ENCODE results near the gene LEFTY2.
"Not testable (repeated sequence)": the region's sequence is repeated elsewhere in the genome, so short reads cannot be mapped to it uniquely, and the experiment has no call there.

LEFTY2 gene

DNA sequence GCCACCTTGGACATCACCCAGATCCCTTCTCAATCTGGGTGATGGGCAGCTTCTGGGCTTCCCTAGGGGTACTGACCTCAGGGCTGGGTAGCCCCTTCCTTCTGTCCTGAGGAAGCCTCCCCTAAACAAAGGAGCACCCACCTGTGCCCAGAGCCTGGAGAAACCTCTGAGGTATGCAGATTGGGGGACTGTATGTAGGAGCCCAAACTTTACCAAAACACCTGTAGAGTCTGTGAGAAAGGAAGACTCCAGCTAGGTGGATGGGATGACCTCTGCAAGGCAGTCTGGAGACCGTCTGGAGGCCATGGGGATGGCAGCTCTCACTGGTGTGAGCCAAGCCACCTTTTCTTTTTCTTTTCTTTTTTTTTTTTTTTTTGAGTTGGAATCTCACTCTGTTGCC, 13.7 kb upstream of the LEFTY2 start:
- no peak for DNase-seq (ENCODE audit: low read depth, low spot score)

DNA sequence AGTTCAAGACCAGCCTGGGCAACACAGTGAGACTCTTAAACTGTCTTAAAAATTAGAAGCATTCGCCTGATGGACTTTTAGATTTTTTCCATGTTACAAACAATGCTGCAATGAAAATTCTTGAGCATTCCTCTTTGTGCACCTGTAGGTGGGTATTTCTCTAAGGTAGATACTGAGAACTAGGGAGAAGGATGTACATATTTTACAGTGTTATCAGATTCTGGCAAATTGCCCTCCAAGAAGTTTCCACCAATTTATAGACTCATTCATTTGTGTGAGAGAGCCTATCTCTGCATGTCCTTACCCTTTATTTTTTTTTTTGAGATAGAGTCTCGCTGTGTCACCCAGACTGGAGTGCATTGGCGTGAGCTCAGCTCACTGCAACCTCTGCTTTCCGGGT, 12.3 kb upstream of the LEFTY2 start:
- DNase-seq (ENCODE audit: low read depth, low spot score), result no peak

DNA sequence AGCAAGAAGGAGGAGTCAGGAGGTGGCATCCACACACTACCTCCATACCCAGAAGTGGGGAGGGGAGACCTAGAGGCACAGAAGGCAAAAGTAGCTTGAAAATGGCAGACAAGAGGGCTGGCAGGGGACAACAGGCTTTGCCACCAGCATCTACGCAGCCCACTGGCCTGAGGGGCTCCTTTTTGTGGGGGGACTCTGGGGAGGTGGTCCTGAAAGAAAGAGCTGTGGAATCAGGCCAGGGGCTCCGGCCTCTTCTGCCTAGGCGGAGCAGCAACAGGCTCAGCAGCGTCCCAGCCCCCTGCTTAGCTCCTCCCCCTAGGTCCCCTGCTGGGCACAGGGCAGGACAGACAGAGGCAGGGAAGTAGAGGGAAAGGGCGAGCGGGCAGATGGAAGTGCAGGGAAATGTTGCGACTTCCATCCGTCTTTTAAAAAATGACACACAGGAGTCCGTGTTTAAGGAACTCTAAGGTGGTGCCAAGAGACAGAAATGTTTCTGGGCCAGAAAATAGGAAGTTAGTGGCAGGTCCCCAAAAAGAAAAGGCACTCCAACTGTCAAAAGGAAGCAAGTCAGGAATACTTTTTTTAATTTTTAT, 10.0 kb upstream of the LEFTY2 start:
- DNase-seq (ENCODE audit: low read depth, low spot score), result no peak

DNA sequence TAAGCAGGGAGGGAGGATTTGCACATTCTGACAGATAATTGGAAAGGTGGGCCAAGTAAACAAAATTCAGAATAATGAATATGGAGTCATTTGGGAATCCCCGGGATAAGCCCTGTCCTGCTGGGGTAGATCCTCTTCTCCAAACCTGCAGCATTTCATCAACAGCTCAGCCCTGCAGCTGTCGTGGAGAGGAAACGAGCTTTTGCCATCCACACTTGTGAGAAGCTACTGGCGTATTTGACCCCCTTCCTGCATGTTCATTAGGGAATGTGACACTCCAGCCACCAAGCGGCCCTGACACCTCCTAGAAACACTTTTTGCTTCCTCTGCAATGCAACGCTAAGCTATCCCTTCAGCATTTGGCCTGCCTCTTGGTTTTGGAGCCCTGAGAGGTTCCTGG, 8.0 kb upstream of the LEFTY2 start:
- no peak for DNase-seq (ENCODE audit: low read depth, low spot score)

DNA sequence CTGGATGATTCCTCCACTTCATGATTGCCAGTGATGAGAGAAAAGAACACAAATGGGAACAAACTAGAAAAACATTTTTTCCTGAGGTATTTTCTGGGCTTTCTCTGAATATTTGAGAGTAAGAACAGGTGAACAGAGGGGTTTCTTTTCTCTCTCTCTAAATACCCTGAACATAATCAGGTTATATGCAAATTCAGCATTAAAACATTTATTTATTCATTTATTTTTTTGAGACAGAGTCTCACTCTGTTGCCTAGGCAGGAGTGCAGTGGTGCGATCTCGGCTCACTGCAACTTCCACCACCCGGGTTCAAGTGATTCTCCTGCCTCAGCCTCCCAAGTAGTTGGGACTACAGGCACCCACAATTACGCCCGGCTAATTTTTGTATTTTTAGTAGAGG, 5.8 kb upstream of the LEFTY2 start:
- no peak for DNase-seq (ENCODE audit: low read depth, low spot score)

DNA sequence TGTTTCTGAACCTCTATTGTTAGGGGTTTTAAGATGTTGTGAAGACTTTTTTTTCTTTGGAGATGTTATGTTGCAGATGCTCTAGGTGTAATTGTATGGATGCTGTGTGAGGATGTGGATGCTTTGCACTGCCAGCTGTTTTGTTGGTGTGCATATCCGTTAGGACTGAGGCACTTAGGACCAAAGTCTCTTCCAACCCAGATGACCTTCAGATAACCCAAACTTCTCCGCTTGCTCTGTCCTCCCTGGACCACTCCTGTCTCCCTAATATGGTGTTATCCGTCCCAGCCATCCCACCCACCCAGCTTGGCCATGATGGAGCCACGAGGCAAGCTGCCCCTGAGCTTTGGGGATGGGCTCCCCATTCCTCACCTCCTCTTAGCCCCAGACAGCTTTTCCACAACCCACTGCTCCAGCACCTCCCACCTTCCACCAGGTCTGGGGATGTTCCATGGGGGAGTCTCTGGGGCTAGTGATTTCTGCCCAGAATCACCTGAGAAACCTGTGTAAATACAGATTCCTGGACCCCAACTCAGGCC, 5.1 kb upstream of the LEFTY2 start:
- DNase-seq (ENCODE audit: low read depth, low spot score), result no peak

DNA sequence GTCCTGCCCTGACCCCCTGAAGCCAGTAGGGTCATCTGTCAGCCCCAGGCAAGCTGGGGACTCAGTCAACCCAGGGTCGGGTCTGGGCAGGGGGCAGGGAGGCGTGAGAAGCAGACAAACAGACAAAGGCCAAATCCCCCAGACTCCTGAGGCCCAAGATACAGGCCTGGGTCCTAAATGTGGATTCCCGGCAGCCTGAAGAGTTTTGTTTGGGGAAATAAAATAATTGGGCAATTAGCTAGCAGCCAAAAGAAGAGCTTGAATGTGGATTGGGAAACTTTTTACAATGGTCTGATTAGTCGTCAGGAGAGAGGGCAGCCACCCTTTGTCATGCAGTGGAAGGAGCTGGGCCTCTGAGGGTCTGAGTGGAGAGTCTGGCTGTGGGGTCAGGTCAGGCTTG, 4.5 kb upstream of the LEFTY2 start:
- no peak for DNase-seq (ENCODE audit: low read depth, low spot score)

DNA sequence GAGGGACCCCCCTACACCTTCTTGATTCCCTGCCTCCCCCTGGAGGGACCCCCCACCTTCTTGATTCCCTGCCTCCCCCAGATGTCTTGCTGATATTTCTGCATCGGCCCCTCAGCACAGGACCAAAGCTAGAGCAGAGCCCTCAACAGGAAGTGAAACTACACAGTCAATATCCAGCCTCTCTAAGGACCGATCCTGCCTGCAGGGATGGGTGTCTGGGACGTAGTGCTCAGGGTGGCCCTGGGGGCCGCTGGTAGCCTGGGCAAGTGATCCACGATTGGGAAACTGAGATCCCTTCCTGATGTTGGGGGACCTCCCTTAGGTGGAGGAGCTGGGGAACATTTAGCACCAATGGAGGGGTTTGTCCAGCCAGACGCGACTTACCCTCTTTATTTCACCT, 3.9 kb upstream of the LEFTY2 start:
- no peak for DNase-seq (ENCODE audit: low read depth, low spot score)

DNA sequence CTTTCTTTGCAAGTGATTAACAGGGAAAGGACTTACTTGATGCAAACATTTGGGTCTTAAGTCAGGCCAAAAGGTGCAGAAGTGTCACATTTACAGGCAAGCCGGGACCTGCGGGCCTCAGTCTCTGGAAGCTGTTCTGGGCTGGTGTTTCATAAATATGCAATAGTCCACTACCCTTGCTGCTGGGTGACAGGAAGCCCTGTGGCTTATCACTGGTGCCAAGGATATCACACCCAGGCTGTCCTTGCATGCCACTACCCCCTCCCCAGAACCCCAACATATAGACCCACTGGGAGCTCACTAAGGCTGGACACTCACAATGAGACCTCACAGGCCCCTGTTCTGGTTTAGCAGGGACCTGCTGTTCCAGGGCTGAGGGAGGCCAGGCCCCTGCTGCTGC, 3.4 kb upstream of the LEFTY2 start:
- no peak for DNase-seq (ENCODE audit: low read depth, low spot score)

DNA sequence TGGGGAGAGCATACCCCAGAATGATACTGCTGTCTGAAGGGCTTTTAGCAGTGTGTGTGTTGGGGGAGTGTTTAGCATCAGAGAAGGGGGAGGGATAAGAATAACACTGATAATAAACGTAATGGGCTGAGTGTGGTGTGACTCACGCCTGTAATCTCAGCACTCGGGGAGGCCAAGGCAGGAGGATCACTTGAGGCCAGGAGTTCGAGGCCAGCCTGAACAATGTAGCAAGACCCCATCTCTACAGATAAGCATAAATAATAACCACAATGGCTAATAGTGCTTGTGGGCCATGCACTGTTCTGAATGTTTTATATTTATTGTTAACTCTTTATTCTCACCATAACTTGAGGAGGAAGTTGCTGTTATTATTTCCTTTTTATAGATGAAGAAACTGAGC, 2.6 kb upstream of the LEFTY2 start:
- no peak for DNase-seq (ENCODE audit: low read depth, low spot score)

DNA sequence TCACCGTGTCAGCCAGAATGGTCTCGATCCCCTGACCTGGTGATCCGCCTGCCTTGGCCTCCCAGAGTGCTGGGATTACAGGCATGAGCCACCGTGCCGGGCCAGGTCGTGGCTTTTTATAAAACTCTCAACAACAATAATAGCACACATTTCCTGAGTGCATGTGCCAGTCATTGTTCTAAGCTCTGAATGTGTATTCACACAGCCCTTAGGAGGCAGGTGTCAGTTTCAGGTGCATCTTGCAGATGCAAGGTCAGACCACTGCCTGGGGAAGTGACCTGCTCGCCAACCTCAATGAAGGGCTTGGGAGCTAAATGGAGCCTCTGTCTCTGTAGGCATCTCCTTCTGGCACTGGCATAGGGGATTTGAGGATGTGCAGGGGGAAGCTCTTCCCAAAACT, 1.6 kb upstream of the LEFTY2 start:
- DNase-seq (ENCODE audit: low read depth, low spot score), result no peak

DNA sequence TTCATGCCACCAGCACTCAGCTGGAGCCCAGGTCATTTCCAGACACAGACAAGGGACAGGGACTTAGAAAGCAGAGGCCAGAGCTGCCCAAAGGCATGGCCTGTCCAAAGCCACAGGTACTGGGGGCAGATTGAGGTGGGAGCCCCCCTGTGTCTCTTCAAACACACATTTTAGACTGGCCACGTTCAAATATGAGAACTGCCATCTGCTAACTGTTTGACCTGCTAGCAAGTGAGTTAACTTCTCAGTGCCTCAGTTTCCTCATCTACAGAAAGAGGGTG, 862 bp upstream of the LEFTY2 start:
- no peak for DNase-seq (ENCODE audit: low read depth, low spot score)

DNA sequence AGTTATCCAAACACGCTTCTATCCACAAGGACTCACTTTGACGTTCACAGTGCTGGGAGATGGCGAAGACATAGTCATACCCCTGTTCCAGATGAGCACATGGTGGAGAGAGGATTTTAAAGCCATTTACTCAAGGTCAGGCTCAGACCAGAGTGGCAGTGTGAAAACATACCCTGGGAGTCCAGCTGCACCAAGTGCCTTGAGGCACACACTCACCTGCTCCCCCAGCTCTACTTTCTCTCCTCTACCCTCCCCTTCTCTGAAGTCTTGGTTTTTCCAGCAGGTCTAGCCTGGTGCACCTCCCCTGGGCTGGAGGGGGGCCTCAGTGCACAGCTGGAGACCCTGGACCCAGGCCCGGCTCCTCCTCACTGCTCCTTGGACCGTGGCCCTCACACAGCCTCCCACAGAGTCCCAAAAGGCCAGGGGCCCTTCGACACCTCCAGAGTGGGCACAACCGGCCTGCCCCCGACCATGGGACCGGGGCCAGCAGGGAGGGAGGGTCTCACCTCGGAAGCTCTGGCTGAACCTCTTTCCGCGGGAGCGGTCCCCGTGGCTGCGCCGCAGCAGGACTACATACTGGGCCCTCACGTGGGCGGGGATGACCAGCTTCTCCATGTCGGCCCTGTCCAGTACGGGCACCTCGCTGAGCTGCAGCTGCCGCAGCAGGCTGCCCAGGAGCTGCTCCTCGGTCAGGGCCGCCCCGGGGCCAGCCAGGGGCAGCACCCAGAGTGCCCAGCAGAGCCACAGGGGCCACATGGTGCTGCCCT, 452 bp downstream of the LEFTY2 start:
- DNase-seq (ENCODE audit: low read depth, low spot score), result no peak

DNA sequence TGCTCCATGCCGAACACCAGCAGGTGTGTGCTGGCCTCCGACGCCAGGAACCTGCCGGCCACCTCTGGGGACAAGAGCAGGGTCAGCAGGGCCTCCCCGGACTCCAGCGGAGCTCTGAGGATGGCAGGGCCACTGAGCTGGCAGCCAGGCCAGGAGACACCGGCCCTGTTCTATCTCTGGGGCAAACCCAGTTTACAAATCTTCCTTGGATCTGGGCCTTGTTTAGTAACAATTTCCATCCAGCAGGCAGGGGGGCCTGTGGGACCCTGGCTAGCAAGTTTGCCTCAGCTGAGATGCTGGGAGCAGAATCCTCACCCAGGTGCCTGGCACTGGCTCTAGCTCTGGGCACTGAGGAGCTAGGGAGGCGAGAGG, 1.1 kb downstream of the LEFTY2 start:
- DNase-seq (ENCODE audit: low read depth, low spot score), result not testable (repeated sequence)

DNA sequence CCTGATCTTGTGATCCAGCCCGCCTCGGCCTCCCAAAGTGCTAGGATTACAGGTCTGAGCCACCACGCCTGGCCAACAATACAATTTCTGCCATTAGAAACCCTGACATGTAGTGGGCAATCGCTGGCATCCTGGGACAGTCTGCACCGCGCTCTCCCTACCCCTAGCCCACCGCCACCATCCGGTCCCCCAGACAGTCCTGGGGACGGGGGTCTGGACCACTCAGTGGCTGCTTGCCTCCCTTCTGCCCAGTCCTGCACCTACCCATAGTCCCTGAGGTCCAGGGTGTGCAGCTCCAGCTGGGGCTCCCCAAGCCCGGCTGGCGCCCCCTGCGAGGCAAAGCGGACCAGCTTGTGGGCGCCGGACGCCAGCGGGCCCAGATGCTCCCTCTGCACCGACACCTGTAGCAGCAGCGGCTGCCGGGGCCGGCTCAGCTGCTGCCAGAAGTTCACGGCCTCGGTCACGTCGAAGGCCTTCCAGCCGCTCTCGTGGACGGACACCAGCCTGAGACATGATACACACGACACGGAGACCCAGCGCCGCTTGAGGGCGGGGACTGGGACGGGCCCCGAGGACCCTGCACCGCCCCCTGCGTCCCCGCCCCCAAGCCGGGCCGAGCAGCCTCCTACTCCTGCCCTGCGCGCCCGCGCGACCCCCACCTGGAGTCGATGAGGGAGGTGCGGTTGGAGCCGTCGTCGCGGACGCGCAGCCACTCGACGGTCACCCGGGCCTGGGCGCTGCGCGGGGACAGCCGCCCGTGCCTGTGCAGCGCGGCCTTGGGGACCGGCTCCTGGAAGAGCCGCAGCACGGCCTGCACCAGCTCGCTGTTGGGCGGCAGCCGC, 1.7 kb downstream of the LEFTY2 start:
- DNase-seq (ENCODE audit: low read depth, low spot score), result not testable (repeated sequence)

DNA sequence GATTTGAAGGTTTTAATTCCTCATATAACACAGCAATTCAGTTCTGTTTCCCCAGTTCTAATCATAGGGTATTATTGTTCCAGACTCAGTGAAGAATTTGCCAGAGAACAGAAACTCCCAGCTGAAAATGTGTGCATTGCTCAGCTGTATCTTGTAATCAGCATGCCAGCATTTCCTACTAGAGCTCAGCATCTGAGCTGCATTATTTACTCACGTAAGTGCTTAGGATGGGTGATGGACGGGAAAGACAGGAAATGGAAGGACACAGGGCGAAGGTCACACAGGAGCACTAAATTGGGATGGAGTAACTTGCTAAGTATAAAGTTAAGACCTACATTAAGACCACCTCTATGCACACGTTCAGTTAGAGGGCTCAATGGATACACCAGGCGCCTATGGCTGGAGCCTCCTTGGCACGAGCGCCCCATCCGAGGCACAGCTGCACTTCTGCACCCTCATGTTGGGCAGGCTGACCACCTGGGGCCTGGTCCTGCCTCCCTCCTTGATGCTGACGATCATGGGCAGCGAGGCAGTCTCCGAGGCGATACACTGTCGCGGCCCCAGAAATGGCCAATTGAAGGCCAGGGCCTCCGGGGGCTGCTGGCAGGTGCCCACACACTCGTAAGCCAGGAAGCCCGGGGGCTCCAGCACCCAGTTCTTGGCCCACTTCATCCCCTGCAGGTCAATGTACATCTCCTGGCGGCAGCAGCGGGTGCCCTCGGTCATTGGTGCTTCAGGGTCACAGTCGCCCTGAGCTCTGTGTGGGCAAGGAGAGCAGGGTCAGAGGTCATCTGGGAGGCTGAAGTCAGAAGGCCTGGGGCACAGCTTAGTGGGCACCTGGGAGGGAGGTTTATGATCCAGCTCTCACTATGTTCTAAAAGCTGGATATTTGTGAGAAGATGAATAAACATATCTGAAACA, 3.7 kb downstream of the LEFTY2 start:
- DNase-seq (ENCODE audit: low read depth, low spot score), result no peak

DNA sequence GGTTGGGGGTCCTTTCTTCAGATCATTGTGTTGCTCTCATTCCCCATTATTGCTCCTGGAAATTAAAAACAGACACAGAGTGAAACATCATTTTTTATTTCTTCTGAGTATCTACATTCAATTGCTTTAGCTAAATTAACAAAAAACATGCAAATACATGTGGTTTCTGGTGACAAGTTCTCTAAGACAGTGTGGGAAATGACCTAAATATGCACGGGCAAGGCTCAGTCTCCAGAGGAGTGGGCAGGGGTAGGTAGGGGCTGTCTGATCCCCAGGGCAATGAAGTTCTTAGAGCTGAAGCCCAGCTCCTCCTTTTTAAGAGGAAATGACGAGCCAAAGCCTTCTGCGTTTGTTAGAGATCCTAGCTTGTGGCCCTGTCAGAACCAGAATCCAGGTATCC, 4.5 kb downstream of the LEFTY2 start:
- DNase-seq (ENCODE audit: low read depth, low spot score), result no peak

DNA sequence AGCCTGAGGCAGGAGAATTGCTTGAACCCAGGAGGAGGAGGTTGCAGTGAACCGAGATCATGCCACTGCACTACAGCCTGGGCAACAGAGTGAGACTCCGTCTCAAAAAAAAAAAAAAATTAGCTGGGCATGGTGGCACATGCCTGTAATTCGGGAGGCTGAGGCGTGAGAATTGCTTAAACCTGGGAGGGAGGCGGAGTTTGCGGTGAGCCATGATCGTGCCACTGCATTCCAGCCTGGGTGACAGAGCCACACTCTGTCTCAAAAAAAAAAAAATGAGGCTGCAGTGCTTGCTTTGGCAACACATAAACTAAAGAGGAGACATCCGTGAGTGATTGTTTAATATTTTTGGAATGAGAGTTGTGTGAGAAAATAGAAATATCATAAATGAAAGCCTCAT, 4.9 kb downstream of the LEFTY2 start:
- DNase-seq (ENCODE audit: low read depth, low spot score), result not testable (repeated sequence)

DNA sequence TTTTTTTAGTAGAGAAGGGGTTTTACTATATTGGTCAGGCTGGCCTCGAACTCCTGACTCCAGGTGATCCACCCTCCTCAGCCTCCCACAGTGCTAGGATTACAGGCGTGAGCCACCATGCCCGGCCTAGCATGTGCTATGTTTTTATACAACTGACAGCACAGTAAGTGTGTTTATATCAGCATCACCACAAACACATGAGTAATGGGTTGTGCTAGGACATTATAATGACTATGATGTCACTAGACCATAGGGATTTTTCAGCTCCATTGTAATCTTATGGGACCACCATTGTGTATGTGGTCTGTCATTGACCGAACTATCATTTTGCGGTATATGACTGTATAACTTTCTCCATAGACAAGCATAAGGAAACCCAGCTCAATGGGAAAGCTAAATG, 6.3 kb downstream of the LEFTY2 start:
- DNase-seq (ENCODE audit: low read depth, low spot score), result no peak

DNA sequence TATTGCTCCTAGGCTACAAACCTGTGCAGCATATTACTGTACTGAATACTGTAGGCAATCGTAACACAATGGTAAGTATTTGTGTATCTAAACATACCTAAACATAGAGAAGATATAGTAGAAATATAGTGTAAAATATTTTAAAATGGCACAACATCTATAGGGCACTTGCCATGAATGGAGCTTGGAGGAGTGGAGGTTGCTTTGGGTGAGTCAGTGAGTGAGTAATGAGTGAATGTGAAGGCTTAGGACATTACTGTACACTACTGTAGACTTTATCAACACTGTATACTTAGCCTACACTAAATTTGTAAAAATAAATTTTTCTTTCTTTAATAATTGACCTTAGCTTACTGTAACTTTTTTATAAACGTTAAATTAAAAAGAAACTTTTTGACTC, 7.9 kb downstream of the LEFTY2 start:
- no peak for DNase-seq (ENCODE audit: low read depth, low spot score)

DNA sequence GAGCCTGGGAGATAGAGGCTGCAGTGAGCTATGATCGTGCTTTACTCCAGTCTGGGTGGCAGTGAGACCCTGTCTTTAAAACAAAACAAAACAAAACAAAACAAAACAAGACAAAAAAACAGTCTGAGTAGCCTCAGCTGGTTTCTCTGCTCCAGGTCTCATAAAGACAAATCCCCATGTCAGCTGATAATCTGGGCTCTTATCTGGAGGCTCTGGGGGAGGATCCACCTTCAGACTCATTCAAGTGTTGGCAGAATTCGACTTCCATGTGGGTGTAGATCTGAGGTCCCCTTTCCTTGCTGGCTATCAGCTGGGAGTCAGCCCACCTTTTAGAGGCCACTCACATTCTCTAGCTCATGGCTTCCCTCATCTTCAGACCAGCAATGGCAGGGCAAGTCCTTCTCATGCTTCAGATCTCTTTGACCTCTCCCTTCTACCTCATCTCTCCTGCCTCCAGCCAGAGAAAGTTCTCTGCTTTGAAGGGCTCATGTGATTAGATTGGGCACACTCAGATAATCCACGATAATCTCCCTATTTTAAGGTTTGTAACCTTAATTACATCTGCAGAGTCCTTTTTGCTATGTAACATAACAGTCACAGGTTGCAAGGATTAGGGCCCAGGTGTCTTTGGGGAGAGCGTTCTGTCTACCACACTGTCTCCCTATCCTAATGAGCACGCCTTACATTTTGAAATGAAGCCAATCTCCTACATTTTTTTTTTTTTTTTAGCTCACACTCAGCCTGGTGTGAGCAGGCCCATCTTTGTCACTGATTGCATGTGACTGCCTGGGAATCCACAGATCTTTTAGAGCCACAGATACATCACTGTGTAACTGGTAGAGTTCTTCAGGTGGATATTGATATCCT, 9.5 kb downstream of the LEFTY2 start:
- no peak for DNase-seq (ENCODE audit: low read depth, low spot score)

Measured in brain pericyte (primary cell).